Skeletal muscle tissue (tissue), 4 donors: ENCODE measurements around the gene JPH2. TPM values are rescaled to one million over a fixed set of nuclear protein-coding genes. Genes with fewer than 3 reads are reported as not detected.

ENCODE experiments used
- H3K27ac ChIP-seq: one replicate; pipeline ENCODE4 v1.7.0; 2013; ENCODE audit warnings: mild to moderate bottlenecking, low read depth, low read length, inconsistent platforms
- H3K27me3 ChIP-seq, 3 donors: one replicate each; pipeline ENCODE4 v1.7.0; 2013; ENCODE audit warnings: low read length in 3 of 3; ENCODE audit not compliant: control insufficient read depth in 3 of 3, insufficient read depth in 3 of 3
- H3K36me3 ChIP-seq, 3 donors: one replicate each; pipeline ENCODE4 v1.7.0; 2013; ENCODE audit warnings: low read length in 3 of 3; ENCODE audit not compliant: control insufficient read depth in 3 of 3, insufficient read depth in 3 of 3
- H3K4me1 ChIP-seq, 3 donors: one replicate each; pipeline ENCODE4 v1.7.0; 2013; ENCODE audit warnings: low read length in 3 of 3, mild to moderate bottlenecking in 3 of 3; ENCODE audit not compliant: control insufficient read depth in 3 of 3, insufficient read depth in 3 of 3
- H3K4me3 ChIP-seq, 3 donors: one replicate each; pipeline ENCODE4 v1.7.0; 2013; ENCODE audit warnings: low read length in 3 of 3
- H3K9ac ChIP-seq, 3 donors: one replicate each; pipeline ENCODE4 v1.7.0; 2013; ENCODE audit warnings: low read length in 3 of 3, mild to moderate bottlenecking in 3 of 3, moderate library complexity in 2 of 3, low read depth in 1 of 3
- H3K9me3 ChIP-seq, 3 donors: one replicate each; pipeline ENCODE4 v1.7.0; 2013; ENCODE audit warnings: low read length in 3 of 3; ENCODE audit not compliant: control insufficient read depth in 3 of 3
- total RNA-seq: library from RNA; depleted of rRNA; stranded (reverse); fragments of >200 nt; gene quantifications from one replicate; pipeline ENCODE4 v1.2.3, GENCODE V29; 2014
- donor health status: Osteomylitis.

JPH2 gene
- total RNA-seq, 1 donor from 2014 or later: 85.1 TPM

GRCh38 chr20:44151621-44152416 is 35.2 kb downstream of the JPH2 start:
- Histone ChIP-seq H3K4me1 (peaks cover 61 to 73% (median 71%) of the 10 kb centered on the region in 3 donors), H3K36me3 (peaks cover 2 to 10% (median 2%) of the 10 kb centered on the region in 3 donors), H3K4me3 (no peak overlapping the region), H3K9ac (peak overlapping the region; percentile 57 to 69 (median 64)), H3K27me3 (no peaks in the 10 kb centered on the region), H3K27ac (peak overlapping the region; percentile 87), H3K9me3 (no peaks in the 10 kb centered on the region)

- no peaks in the 10 kb centered on the region for H3K27me3 ChIP-seq
- H3K9ac ChIP-seq: peak overlapping the region in 2 of 3 donors; percentile 33 to 36
- peaks cover 66 to 83% (median 77%) of the 10 kb centered on the region in 3 donors for H3K4me1 ChIP-seq
- no peaks in the 10 kb centered on the region for H3K9me3 ChIP-seq
- peaks cover 0 to 5% (median 0%) of the 10 kb centered on the region in 3 donors for H3K36me3 ChIP-seq
- H3K4me3 ChIP-seq: no peak overlapping the region
- peak overlapping the region; percentile 89 for H3K27ac ChIP-seq
These were observed 40.7 kb downstream of the JPH2 start for GRCh38 chr20:44146272-44146671.

GRCh38 chr20:44145131-44145775 is 41.7 kb downstream of the JPH2 start:
- H3K36me3 ChIP-seq: peaks cover 0 to 5% (median 0%) of the 10 kb centered on the region in 3 donors
- H3K27ac ChIP-seq: peak overlapping the region; percentile 89
- peaks cover 74 to 85% (median 80%) of the 10 kb centered on the region in 3 donors for H3K4me1 ChIP-seq
- H3K9ac ChIP-seq: peak overlapping the region in 2 of 3 donors; percentile 64 to 81
- peak overlapping the region in 2 of 3 donors; percentile 56 to 61 for H3K4me3 ChIP-seq
- H3K27me3 ChIP-seq: no peaks in the 10 kb centered on the region
- no peaks in the 10 kb centered on the region for H3K9me3 ChIP-seq

- Histone ChIP-seq H3K4me3 (peak overlapping the region; percentile 46 to 61 (median 56)), H3K27me3 (no peaks in the 10 kb centered on the region), H3K4me1 (peaks cover 73 to 92% (median 80%) of the 10 kb centered on the region in 3 donors), H3K9me3 (no peaks in the 10 kb centered on the region), H3K27ac (peak overlapping the region; percentile 89), H3K36me3 (peaks cover 0 to 2% (median 0%) of the 10 kb centered on the region in 3 donors), H3K9ac (peak overlapping the region; percentile 64 to 81 (median 71))
These were observed 43.1 kb downstream of the JPH2 start for GRCh38 chr20:44143936-44144335.

- no peaks in the 10 kb centered on the region for H3K27me3 ChIP-seq
- no peak overlapping the region for H3K4me3 ChIP-seq
- peak overlapping the region; percentile 89 for H3K27ac ChIP-seq
- no peaks in the 10 kb centered on the region for H3K36me3 ChIP-seq
- peak overlapping the region; percentile 41 to 81 (median 45) for H3K9ac ChIP-seq
- H3K4me1 ChIP-seq: peaks cover 77 to 94% (median 81%) of the 10 kb centered on the region in 3 donors
- no peaks in the 10 kb centered on the region for H3K9me3 ChIP-seq
These were observed 44.6 kb downstream of the JPH2 start for GRCh38 chr20:44142413-44142812.

- no peaks in the 10 kb centered on the region for H3K9me3 ChIP-seq
- peak overlapping the region; percentile 41 to 81 (median 45) for H3K9ac ChIP-seq
- H3K36me3 ChIP-seq: no peaks in the 10 kb centered on the region
- no peak overlapping the region for H3K4me3 ChIP-seq
- H3K27me3 ChIP-seq: no peaks in the 10 kb centered on the region
- peaks cover 75 to 94% (median 79%) of the 10 kb centered on the region in 3 donors for H3K4me1 ChIP-seq
- peak overlapping the region; percentile 89 for H3K27ac ChIP-seq
These were observed 45.1 kb downstream of the JPH2 start for GRCh38 chr20:44141873-44142272.

GRCh38 chr20:44138867-44139266 is 48.1 kb downstream of the JPH2 start:
- peaks cover 60 to 87% (median 74%) of the 10 kb centered on the region in 3 donors for H3K4me1 ChIP-seq
- no peaks in the 10 kb centered on the region for H3K27me3 ChIP-seq
- peak overlapping the region; percentile 85 for H3K27ac ChIP-seq
- H3K4me3 ChIP-seq: peak overlapping the region in 1 of 3 donors; percentile 13
- no peaks in the 10 kb centered on the region for H3K36me3 ChIP-seq
- peak overlapping the region; percentile 47 to 54 (median 50) for H3K9ac ChIP-seq
- no peaks in the 10 kb centered on the region for H3K9me3 ChIP-seq

GRCh38 chr20:44137266-44137801 is 49.7 kb downstream of the JPH2 start:
- peak overlapping the region in 2 of 3 donors; percentile 19 to 29 for H3K4me3 ChIP-seq
- H3K36me3 ChIP-seq: no peaks in the 10 kb centered on the region
- H3K9me3 ChIP-seq: no peaks in the 10 kb centered on the region
- peak overlapping the region; percentile 48 to 73 (median 68) for H3K9ac ChIP-seq
- peaks cover 45 to 72% (median 59%) of the 10 kb centered on the region in 3 donors for H3K4me1 ChIP-seq
- H3K27ac ChIP-seq: peak overlapping the region; percentile 89
- H3K27me3 ChIP-seq: no peaks in the 10 kb centered on the region

- Histone ChIP-seq H3K4me1 (peaks cover 39 to 66% (median 53%) of the 10 kb centered on the region in 3 donors), H3K27ac (peak overlapping the region; percentile 89), H3K36me3 (no peaks in the 10 kb centered on the region), H3K4me3 (peak overlapping the region in 1 of 3 donors; percentile 4), H3K9me3 (no peaks in the 10 kb centered on the region), H3K9ac (peak overlapping the region in 1 of 3 donors; percentile 58), H3K27me3 (no peaks in the 10 kb centered on the region)
These were observed 50.3 kb downstream of the JPH2 start for GRCh38 chr20:44136579-44137265.
